KMS-11 (cell line): ENCODE results near the gene GOLGA8R.
"Not testable (repeated sequence)": the region's sequence is repeated elsewhere in the genome, so short reads cannot be mapped to it uniquely, and the experiment has no call there.

Source experiments
- H2AFZ ChIP-seq: fragments of 200-600 bp; sonication (generic); 2 replicates; pipeline ENCODE4 v1.6.1; 2016; ENCODE audit warnings: antibody characterized with exemption, mixed run types, low read depth
- H3K27ac ChIP-seq: fragments of 200-600 bp; sonication (generic); 2 replicates; pipeline ENCODE4 v1.6.1; 2016; ENCODE audit warnings: mild to moderate bottlenecking, mixed run types
- H3K27me3 ChIP-seq: fragments of 200-600 bp; sonication (generic); 2 replicates; pipeline ENCODE4 v1.6.1; 2017; ENCODE audit warnings: mild to moderate bottlenecking, low read depth, mixed run types, moderate library complexity; ENCODE audit not compliant: insufficient read depth
- H3K36me3 ChIP-seq: fragments of 200-600 bp; sonication (generic); 2 replicates; pipeline ENCODE4 v1.6.1; 2017; ENCODE audit warnings: mild to moderate bottlenecking, mixed run types; ENCODE audit not compliant: insufficient read depth
- H3K4me1 ChIP-seq: fragments of 200-600 bp; sonication (generic); 2 replicates; pipeline ENCODE4 v1.6.1; 2016; ENCODE audit warnings: mild to moderate bottlenecking, low read depth, mixed run types; ENCODE audit not compliant: poor library complexity, severe bottlenecking
- H3K4me2 ChIP-seq: fragments of 200-600 bp; sonication (generic); 2 replicates; pipeline ENCODE4 v1.7.0; 2016; ENCODE audit warnings: mild to moderate bottlenecking, mixed run types
- H3K4me3 ChIP-seq: fragments of 200-600 bp; sonication (generic); IDR thresholded peaks from 2 replicates; pipeline ENCODE4 v1.6.1; 2017; ENCODE audit warnings: low read depth, low read length, mixed read lengths; ENCODE audit not compliant: insufficient read depth
- H3K79me2 ChIP-seq: fragments of 200-600 bp; sonication (generic); 2 replicates; pipeline ENCODE4 v1.6.1; 2016; ENCODE audit warnings: low read depth, mixed run types; ENCODE audit not compliant: insufficient read depth
- H3K9ac ChIP-seq: fragments of 200-600 bp; sonication (generic); 2 replicates; pipeline ENCODE4 v1.6.1; 2016; ENCODE audit warnings: mild to moderate bottlenecking, mixed run types
- H4K20me1 ChIP-seq: fragments of 200-600 bp; sonication (generic); 2 replicates; pipeline ENCODE4 v1.6.1; 2016; ENCODE audit warnings: mild to moderate bottlenecking, mixed run types; ENCODE audit not compliant: insufficient read depth

The GOLGA8R gene, protein sequence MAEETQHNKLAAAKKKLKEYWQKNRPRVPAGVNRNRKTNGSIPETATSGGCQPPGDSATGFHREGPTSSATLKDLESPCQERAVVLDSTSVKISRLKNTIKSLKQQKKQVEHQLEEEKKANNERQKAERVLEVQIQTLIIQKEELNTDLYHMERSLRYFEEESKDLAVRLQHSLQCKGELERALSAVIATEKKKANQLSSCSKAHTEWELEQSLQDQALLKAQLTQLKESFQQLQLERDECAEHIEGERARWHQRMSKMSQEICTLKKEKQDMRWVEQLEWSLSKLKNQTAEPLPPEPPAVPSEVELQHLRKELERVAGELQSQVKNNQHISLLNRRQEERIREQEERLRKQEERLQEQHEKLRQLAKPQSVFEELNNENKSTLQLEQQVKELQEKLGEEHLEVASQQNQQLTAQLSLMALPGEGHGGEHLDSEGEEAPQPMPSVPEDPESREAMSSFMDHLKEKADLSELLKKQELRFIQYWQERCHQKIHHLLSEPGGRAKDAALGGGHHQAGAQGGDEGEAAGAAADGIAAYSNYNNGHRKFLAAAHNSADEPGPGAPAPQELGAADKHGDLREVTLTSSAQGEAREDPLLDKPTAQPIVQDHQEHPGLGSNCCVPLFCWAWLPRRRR

GRCh38 chr15:30414160-30414559 is at the start of gene GOLGA8R:
TSS of gene GOLGA8R (minus strand) at chr15:30414260. CDS start at chr15:30414162, 98 bp downstream.
- not testable (repeated sequence) for H2AFZ ChIP-seq, H3K79me2 ChIP-seq

GRCh38 chr15:30463849-30464248 is 49.8 kb upstream of the GOLGA8R start:
- not testable (repeated sequence) for H3K4me3 ChIP-seq

More at GRCh38 chr15:30414160-30414559, at the start of gene GOLGA8R:
- H3K9ac ChIP-seq, H3K4me1 ChIP-seq, H3K27me3 ChIP-seq, H3K4me3 ChIP-seq, H3K36me3 ChIP-seq, H3K27ac ChIP-seq, H4K20me1 ChIP-seq, H3K4me2 ChIP-seq: not testable (repeated sequence)

GRCh38 chr15:30462176-30462575 is 48.1 kb upstream of the GOLGA8R start:
- not testable (repeated sequence) for H3K79me2 ChIP-seq, H3K27me3 ChIP-seq, H3K27ac ChIP-seq, H3K9ac ChIP-seq, H3K4me3 ChIP-seq, H3K4me2 ChIP-seq, H4K20me1 ChIP-seq, H3K4me1 ChIP-seq, H2AFZ ChIP-seq, H3K36me3 ChIP-seq

More at GRCh38 chr15:30463849-30464248, 49.8 kb upstream of the GOLGA8R start:
- not testable (repeated sequence) for H3K27me3 ChIP-seq, H3K27ac ChIP-seq, H4K20me1 ChIP-seq, H3K36me3 ChIP-seq, H3K9ac ChIP-seq, H3K4me1 ChIP-seq, H3K79me2 ChIP-seq, H3K4me2 ChIP-seq, H2AFZ ChIP-seq

DNA sequence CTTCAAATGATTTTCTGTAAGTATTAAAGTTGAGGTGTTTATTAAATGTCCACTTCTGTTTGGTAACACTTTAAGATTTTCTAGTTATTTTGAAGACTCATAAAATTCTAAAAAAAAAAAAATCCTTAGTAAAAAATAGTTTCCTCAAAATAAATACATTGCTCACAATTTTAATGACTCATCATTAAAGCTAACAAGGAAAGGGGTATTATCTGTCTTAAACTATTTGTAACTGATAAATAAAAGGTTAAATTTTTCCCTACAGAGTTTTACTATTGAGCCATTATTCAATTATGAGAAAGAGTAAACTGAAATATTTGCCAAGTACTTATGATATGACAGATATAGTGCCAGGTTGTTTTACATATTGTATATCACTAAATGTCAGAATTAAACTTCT is 38.6 kb upstream of the GOLGA8R start:
- H3K27ac ChIP-seq, H3K9ac ChIP-seq, H3K79me2 ChIP-seq, H3K4me3 ChIP-seq, H3K4me2 ChIP-seq, H3K4me1 ChIP-seq, H3K27me3 ChIP-seq, H2AFZ ChIP-seq, H3K36me3 ChIP-seq, H4K20me1 ChIP-seq: not testable (repeated sequence)

GRCh38 chr15:30438348-30438747 is 24.3 kb upstream of the GOLGA8R start:
- not testable (repeated sequence) for H3K4me2 ChIP-seq, H3K4me1 ChIP-seq, H3K9ac ChIP-seq, H3K36me3 ChIP-seq, H3K4me3 ChIP-seq, H3K27ac ChIP-seq, H2AFZ ChIP-seq, H4K20me1 ChIP-seq, H3K27me3 ChIP-seq, H3K79me2 ChIP-seq

GRCh38 chr15:30435878-30436277 is 21.8 kb upstream of the GOLGA8R start:
- H3K27ac ChIP-seq, H2AFZ ChIP-seq, H3K9ac ChIP-seq, H3K4me1 ChIP-seq, H3K4me2 ChIP-seq, H4K20me1 ChIP-seq, H3K79me2 ChIP-seq, H3K4me3 ChIP-seq, H3K27me3 ChIP-seq, H3K36me3 ChIP-seq: not testable (repeated sequence)

GRCh38 chr15:30420723-30421122 is 6.7 kb upstream of the GOLGA8R start:
- H4K20me1 ChIP-seq, H3K27ac ChIP-seq, H3K4me2 ChIP-seq, H3K27me3 ChIP-seq, H3K79me2 ChIP-seq, H2AFZ ChIP-seq, H3K4me1 ChIP-seq, H3K36me3 ChIP-seq, H3K9ac ChIP-seq, H3K4me3 ChIP-seq: not testable (repeated sequence)

- not testable (repeated sequence) for H3K4me3 ChIP-seq, H3K79me2 ChIP-seq, H2AFZ ChIP-seq, H3K9ac ChIP-seq, H4K20me1 ChIP-seq, H3K4me2 ChIP-seq, H3K36me3 ChIP-seq, H3K27ac ChIP-seq, H3K4me1 ChIP-seq, H3K27me3 ChIP-seq
Measured at GRCh38 chr15:30407636-30408035, 6.4 kb downstream of the GOLGA8R start.

- not testable (repeated sequence) for H3K27ac ChIP-seq, H4K20me1 ChIP-seq, H3K4me3 ChIP-seq, H2AFZ ChIP-seq, H3K27me3 ChIP-seq, H3K9ac ChIP-seq, H3K79me2 ChIP-seq, H3K4me1 ChIP-seq, H3K4me2 ChIP-seq, H3K36me3 ChIP-seq
Measured at GRCh38 chr15:30398988-30399387, 15.1 kb downstream of the GOLGA8R start.

DNA sequence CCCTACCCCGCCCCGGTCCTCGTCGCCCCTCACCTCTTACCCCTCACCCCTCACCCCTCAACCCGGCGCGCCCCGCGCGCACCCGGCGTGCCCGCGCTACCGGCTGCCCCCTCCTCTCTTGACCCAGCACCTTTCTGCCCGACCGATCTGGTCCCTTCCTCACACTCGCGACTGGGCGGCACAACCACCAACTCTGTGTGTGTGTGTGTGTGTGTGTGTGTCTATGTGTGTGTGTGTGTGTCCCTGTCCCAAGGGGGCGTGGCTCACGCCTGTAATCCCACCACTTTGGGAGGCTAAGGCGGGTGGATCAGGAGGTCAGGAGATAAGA is 20.4 kb downstream of the GOLGA8R start:
- H3K4me2 ChIP-seq, H3K4me1 ChIP-seq, H3K27ac ChIP-seq, H4K20me1 ChIP-seq, H3K4me3 ChIP-seq, H3K79me2 ChIP-seq, H3K36me3 ChIP-seq, H3K9ac ChIP-seq, H2AFZ ChIP-seq, H3K27me3 ChIP-seq: not testable (repeated sequence)
